Spinal cord (tissue), 10 donors: ENCODE measurements around the gene FBXO39. TPM values are rescaled to one million over a fixed set of nuclear protein-coding genes. Genes with fewer than 3 reads are reported as not detected.
"Not testable (repeated sequence)": the region's sequence is repeated elsewhere in the genome, so short reads cannot be mapped to it uniquely, and the experiment has no call there.

ENCODE experiments used
- DNase-seq, 6 donors: peaks; one replicate each; pipeline versions ENCODE4 v3.0.0 to v3.0.0-alpha.2; 2013 to 2015; ENCODE audit warnings: low spot score in 6 of 6, low read depth in 4 of 6
- H3K27ac ChIP-seq: one replicate; pipeline ENCODE4 v1.5.1; 2013; ENCODE audit warnings: low read depth, low read length, control low read depth
- H3K27me3 ChIP-seq: one replicate; pipeline ENCODE4 v1.6.1; 2013; ENCODE audit warnings: low read length; ENCODE audit not compliant: control insufficient read depth, insufficient read depth
- H3K36me3 ChIP-seq: one replicate; pipeline ENCODE4 v1.6.1; 2013; ENCODE audit warnings: low read length; ENCODE audit not compliant: control insufficient read depth, insufficient read depth
- H3K4me1 ChIP-seq: one replicate; pipeline ENCODE4 v1.6.1; 2013; ENCODE audit warnings: low read length; ENCODE audit not compliant: control insufficient read depth, insufficient read depth
- H3K4me3 ChIP-seq: one replicate; pipeline ENCODE4 v1.5.1; 2013; ENCODE audit warnings: low read depth, low read length, control low read depth
- H3K9me3 ChIP-seq: one replicate; pipeline ENCODE4 v1.6.1; 2013; ENCODE audit warnings: low read length; ENCODE audit not compliant: control insufficient read depth, insufficient read depth
- WGBS: methylation state at CpG from one replicate; pipeline ENCODE4 v1.1.5; 2013; ENCODE audit warnings: missing lambda C conversion rate; ENCODE audit not compliant: insufficient coverage; 5-methylcytosine and 5-hydroxymethylcytosine counted together
- long read RNA-seq, 4 donors: transcript quantifications; one replicate each; lab custom pipeline, GENCODE V29; 2026
- polyA plus RNA-seq, 2 donors: library from polyadenylated mRNA; unstranded; fragments of 120-200 nt; gene quantifications; one replicate each; pipeline ENCODE4 v1.2.1, GENCODE V29; 2013; ENCODE audit not compliant: insufficient read length in 2 of 2
- total RNA-seq, 2 donors: library from RNA; depleted of rRNA in 1 of 2; stranded (reverse); fragments of 120-200 nt in 1 of 2; fragments of >200 nt in 1 of 2; gene quantifications; one replicate each; pipeline versions ENCODE4 v1.2.3 to v1.2.4, GENCODE V29; 2013 to 2014
- donor health status: healthy.

The FBXO39 gene
- total RNA-seq (under 1 TPM in 1 of 2 donors, not detected in 1; 0.33 TPM), polyA plus RNA-seq (under 1 TPM in 1 of 2 donors, not detected in 1; 0.63 TPM)
- long read RNA-seq, donor 1: 0 reads
- long read RNA-seq, donor 2: 0 reads
- long read RNA-seq, donor 3: 0 reads
- long read RNA-seq, donor 4, partial matches to known transcripts: 12 of 23 reads
- long read RNA-seq, donor 4, other reads (novel, unspliced or antisense): 11 of 23 reads

DNA sequence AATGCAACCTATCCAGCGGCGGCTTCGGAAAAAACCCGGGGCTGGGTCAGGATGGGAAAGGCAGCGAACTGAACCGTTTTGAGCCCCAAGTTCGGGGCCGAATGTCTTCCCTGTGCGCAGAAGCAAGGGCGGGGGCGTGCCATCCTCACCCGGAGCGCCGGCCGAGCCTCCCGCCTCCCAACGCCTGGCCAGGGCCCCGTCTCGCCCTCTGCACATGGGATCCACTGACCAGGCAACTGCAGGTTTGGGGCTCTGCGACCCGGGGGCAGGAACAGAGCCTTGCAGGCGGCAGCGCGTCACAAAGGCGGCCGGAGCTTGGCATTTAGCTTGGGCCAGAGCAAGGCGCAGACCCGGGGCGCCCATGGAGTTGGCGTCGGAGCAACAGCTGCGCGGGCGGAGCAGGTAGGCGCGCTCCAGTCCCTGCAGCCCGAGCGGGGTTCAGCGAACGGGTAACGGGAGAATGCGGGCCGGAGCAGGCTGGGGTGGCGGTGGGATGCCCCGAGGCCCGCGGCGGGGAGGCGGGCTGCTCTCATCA is at the start of gene FBXO39:
Gene FBXO39, plus strand, starts transcription at position 345 of the 535 bp plus-strand sequence. CDS start 3,654 bp downstream, outside the sequence.
- WGBS: 2% methylated on average over 47 of the region's 49 CpGs
- H3K27me3 ChIP-seq: peaks cover 25% of the 10 kb centered on the region
- H3K27ac ChIP-seq: no peak within 1 kb of the TSS
- peaks cover 2% of the 10 kb centered on the region for H3K9me3 ChIP-seq
- DNase-seq: no peak
- peaks cover 7% of the 10 kb centered on the region for H3K4me1 ChIP-seq
- H3K36me3 ChIP-seq: no peaks in the 10 kb centered on the region
- no peak within 1 kb of the TSS for H3K4me3 ChIP-seq

DNA sequence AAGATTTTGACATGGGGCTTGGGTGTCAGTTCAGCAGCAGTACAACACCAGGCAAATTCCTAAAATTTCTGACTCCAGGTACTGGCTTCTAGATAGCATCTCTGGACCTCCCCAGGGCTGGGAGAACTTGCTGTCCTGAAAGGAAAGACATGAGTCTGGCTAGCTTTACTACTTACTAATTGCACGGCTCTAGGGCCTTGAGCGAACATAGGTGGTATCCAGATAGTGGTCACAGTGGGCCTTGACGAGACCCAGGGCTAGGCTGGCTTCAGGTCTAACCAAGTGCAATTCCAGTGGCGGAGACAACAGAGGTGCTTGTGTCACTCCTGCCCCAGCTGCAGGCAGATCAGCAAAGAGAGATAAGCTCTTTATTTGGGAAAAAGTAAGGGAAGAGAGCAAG is 46.5 kb upstream of the FBXO39 start:
- no peaks in the 10 kb centered on the region for H3K9me3 ChIP-seq
- H3K27me3 ChIP-seq: no peaks in the 10 kb centered on the region
- H3K4me1 ChIP-seq: no peaks in the 10 kb centered on the region
- no peak for DNase-seq
- no peak overlapping the region for H3K4me3 ChIP-seq
- H3K27ac ChIP-seq: no peak overlapping the region
- H3K36me3 ChIP-seq: no peaks in the 10 kb centered on the region
- WGBS: 98% methylated on average over 4 of the region's 4 CpGs

DNA sequence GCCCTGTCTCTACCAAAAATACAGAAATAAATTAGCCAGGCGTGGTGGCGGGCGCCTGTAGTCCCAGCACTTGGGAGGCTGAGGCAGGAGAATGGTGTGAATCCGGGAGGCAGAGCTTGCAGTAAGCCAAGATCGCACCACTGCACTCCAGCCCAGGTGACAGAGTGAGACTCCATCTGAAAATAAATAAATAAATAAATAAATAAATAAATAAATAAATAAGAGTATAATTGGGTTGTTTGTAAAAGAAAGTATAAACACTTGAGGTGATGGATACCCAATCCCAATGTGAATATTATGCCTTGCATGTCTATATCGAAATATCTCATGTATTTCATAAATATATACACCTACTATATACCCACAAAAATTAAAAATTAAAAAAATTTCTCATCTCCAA is 29.4 kb upstream of the FBXO39 start:
- not testable (repeated sequence) for H3K4me3 ChIP-seq, H3K4me1 ChIP-seq, H3K27ac ChIP-seq, H3K9me3 ChIP-seq, H3K27me3 ChIP-seq, H3K36me3 ChIP-seq, DNase-seq
- no CpG with 5 or more reads among the region's 6 CpGs for WGBS

DNA sequence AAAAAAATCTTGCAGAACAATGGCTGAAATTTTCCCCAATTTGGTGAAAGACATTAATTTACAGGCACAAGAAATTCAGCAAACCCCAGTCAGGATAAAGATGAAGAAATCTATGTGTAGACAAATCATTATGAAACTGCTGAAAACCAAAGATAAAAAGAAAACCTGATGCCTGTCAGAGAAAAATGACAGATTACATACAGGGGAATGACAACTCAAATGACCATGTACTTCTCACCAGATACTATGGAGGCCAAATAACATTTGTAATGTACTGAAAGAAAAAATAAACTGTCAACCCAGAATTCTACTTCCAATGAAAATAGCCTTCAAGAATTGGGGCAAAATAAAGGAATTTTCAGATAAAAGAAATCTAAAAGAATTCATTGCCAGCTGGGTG is 27.4 kb upstream of the FBXO39 start:
- Histone ChIP-seq H3K9me3 (no peaks in the 10 kb centered on the region), H3K27ac (no peak overlapping the region)

DNA sequence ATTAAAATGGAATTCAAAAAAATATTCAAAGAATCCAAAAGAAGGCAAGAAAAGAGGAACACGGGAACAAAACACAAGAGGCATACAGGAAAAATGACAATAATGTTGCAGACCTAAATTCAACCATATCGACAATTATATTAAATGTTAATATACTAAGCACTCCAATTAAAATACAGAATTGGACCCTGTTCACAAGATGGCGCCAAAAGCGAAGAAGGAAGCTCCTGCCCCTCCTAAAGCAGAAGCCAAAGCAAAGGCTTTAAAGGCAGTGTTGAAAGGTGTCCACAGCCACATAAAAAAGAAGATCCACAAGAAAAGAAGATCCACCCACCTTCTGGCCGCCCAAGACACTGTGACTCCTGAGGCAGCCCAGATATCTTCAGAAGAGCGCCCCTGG is 26.5 kb upstream of the FBXO39 start:
- Histone ChIP-seq H3K36me3 (no peaks in the 10 kb centered on the region), H3K27me3 (no peaks in the 10 kb centered on the region), H3K4me3 (no peak overlapping the region), H3K4me1 (peaks cover 14% of the 10 kb centered on the region), H3K27ac (no peak overlapping the region), H3K9me3 (no peaks in the 10 kb centered on the region)
- no peak for DNase-seq
- 80% methylated on average over 2 of the region's 6 CpGs for WGBS

More for the DNA sequence above, 27.4 kb upstream of the FBXO39 start:
- no peak for DNase-seq
- no peaks in the 10 kb centered on the region for H3K36me3 ChIP-seq
- peaks cover 13% of the 10 kb centered on the region for H3K4me1 ChIP-seq
- no peak overlapping the region for H3K4me3 ChIP-seq
- no peaks in the 10 kb centered on the region for H3K27me3 ChIP-seq

DNA sequence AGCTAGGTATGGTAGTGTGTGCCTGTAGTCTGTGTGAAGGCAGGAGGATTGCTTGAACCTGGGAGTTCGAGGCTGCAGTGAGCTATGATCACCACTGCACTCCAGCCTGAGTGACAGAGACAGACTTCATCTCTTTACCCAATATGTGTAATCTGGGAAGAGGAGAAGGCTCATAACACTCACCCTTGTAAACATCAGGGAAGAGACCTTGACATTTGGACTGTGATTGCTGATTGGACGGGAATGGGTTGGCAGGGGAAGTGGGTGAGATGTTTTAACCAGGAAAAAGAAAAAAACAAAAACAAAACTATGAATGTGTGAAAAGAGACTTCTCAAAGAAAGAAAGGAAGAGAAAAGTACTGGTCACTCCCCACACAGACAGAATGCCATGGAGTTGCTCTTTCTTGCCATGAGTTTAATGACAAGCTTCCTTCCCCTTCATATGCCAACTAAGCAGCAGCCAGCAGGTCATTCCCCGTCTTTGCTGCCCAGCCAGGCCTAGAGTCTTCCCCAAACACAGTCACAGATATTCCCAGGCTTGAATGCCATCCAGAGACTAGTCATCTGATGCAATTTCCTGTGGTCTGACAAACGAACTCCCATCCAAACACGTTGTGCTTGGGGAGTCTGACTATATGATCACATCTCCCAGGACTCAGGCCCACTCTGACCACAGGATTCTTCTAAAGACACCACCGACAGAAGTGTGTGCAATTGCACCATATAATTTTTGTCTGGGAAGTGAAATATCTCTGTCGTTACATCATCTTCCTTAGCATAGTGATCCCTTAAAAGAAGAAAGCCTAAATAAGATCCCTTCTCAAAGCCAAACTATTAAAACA is 23.7 kb upstream of the FBXO39 start:
- peak in 2 of 6 donors; percentile 3 to 35 for DNase-seq
- no peak overlapping the region for H3K4me3 ChIP-seq
- 23% methylated on average over 3 of the region's 7 CpGs for WGBS
- peak overlapping the region; percentile 61 for H3K27ac ChIP-seq
- peaks cover 2% of the 10 kb centered on the region for H3K27me3 ChIP-seq
- no peaks in the 10 kb centered on the region for H3K36me3 ChIP-seq
- H3K9me3 ChIP-seq: no peaks in the 10 kb centered on the region
- peaks cover 17% of the 10 kb centered on the region for H3K4me1 ChIP-seq

DNA sequence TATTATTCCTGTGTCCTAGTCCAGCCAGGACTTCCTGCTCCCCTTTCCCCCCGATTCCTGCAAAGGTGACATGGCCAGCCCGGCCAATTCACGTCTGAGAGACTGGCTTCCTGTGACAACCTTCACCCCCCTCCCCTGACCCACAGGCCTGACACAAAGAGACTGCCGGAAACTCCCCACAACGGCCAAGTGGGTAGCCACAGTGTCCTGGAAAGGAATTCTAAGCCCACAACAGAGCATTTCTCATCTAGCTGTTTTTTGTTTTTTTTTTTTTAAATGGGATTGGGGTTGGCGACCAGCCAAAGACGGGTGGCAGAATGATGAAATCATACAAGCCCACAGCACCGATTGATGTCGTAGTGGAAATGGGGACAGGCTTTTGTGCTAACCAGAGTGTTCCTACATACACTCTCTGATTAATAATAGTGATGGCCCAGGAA is 23.0 kb upstream of the FBXO39 start:
- H3K9me3 ChIP-seq: no peaks in the 10 kb centered on the region
- H3K27me3 ChIP-seq: peaks cover 2% of the 10 kb centered on the region
- peak in 3 of 6 donors; percentile 23 to 68 (median 65) for DNase-seq
- peak overlapping the region; percentile 49 for H3K27ac ChIP-seq
- H3K4me3 ChIP-seq: no peak overlapping the region
- H3K36me3 ChIP-seq: no peaks in the 10 kb centered on the region
- H3K4me1 ChIP-seq: peaks cover 17% of the 10 kb centered on the region
- 19% methylated on average over 5 of the region's 9 CpGs for WGBS

DNA sequence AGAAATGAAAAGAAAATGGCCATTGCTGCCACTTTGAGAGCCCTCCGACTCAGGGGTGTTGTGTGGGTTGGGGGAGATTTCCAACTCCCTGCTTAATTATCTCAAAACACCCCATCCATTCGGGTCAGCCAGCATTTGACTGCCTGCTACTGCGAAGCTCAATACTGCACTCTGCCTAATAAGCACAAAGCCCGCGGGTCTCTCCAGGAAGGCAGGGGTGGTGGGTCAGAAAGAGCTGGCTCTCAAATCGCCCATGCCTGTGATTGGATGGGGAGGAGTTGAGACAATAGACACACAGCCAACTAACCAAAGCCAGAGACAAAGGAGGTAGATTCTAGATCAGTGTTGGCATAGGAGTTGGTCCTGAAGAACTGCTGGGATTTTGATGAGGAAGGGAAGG is 22.5 kb upstream of the FBXO39 start:
- H3K4me1 ChIP-seq: peaks cover 17% of the 10 kb centered on the region
- H3K27me3 ChIP-seq: peaks cover 2% of the 10 kb centered on the region
- DNase-seq: peak in 1 of 6 donors; percentile 34
- H3K27ac ChIP-seq: no peak overlapping the region
- H3K36me3 ChIP-seq: no peaks in the 10 kb centered on the region
- no peak overlapping the region for H3K4me3 ChIP-seq
- no peaks in the 10 kb centered on the region for H3K9me3 ChIP-seq
- no CpG with 5 or more reads among the region's 6 CpGs for WGBS

DNA sequence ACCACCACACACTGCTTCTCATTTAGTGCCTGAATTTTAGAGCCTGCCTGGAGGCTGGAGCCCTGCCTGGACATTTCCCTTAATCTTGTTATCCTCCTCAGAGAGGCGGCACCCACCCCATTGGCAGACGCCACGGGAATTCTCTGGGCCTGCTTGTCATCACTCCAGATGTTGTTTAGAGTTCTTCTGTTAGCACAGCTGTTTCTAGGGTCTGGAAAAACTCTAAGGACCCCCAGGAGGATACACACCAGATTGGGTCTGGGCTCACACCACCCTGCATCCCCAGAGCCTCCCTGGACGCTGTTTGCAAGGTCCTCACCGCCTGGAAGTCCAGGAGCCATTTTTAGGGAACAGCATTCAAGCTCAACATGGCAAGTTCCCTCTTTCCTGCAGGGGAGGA is 20.7 kb upstream of the FBXO39 start:
- Histone ChIP-seq H3K9me3 (no peaks in the 10 kb centered on the region), H3K27me3 (peaks cover 2% of the 10 kb centered on the region), H3K36me3 (no peaks in the 10 kb centered on the region), H3K4me1 (peaks cover 17% of the 10 kb centered on the region), H3K4me3 (peak overlapping the region; percentile 26), H3K27ac (peak overlapping the region; percentile 79)
- DNase-seq: no peak
- 80% methylated on average over 1 of the region's 5 CpGs for WGBS
